Stimulated activated CD8-positive, alpha-beta memory T cell treated with anti-CD3 and anti-CD28 coated beads, Interleukin-15, amount 100 ng/mL, for 1 hour (primary cell): Measurements from ENCODE around the gene HERC3.

Source experiments
- DNase-seq: peaks from one replicate; pipeline ENCODE4 v3.0.0-alpha.2; 2020; ENCODE audit warnings: low read depth

HERC3 gene

GRCh38 chr4:88660446-88661294 is 68.4 kb downstream of the HERC3 start:
- DNase-seq: no peak

DNA sequence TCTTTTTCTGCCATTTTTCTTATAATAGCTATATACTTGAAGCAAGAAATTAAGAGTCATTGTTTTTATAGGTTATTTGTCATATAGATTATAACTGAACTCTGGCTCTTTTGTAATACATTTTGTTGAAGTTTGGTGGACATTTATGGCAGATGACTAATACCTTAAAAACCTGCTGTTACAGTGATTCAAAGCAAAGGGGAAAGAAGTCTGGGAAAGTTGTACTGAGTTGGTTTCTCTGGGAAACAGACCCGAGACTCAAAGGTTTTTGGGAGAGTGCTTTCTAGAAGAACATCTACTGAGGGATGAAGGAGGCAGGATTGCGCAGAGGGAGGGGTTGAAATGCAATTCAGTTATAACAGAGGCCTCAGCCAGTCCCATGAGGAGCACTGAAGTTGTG is 69.5 kb downstream of the HERC3 start:
- DNase-seq: no peak

DNA sequence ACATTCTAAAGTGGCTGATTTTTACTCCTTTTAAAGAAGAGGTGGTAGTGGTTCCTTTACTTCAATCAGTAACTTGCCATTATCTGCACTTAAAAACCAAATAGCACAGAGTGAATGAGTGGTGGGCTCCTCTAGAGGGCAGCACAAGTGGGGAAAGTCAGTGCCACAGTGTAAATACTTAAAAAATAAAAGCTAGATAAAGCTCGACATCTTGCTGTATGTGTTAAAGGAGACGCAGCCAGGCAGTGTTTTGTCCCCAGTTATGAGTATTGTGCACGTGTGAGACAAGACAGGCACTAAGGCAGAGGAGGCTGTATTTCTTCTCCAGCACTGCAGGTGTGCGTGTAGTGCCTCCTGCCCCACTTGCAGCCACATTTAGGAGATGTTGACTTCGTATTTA is 80.7 kb downstream of the HERC3 start:
- no peak for DNase-seq

GRCh38 chr4:88673886-88674285 is 81.6 kb downstream of the HERC3 start:
- no peak for DNase-seq

DNA sequence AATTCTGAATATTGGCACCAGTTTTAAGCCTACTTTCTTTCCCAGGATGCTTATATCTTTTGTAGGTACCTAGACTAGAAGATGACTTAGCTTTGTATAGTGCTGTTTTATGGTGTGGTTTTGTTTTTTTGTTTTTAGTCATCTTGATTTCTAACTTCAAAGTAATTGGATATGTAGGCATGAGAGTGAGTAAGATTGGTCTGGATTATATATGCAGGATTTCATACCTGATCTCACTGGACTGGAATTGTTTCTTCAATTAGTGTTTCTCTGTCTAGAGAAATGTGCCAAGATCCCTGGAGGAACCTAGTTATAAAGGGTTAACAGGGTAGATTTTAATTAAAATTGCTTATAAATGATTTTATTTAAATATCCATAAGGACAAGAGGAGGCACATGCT is 82.3 kb downstream of the HERC3 start:
- DNase-seq: no peak

GRCh38 chr4:88674979-88675378 is 82.7 kb downstream of the HERC3 start:
- DNase-seq: no peak

GRCh38 chr4:88675543-88675942 is 83.3 kb downstream of the HERC3 start:
- no peak for DNase-seq

- DNase-seq: no peak
Measured at GRCh38 chr4:88681209-88681608, 88.9 kb downstream of the HERC3 start.

DNA sequence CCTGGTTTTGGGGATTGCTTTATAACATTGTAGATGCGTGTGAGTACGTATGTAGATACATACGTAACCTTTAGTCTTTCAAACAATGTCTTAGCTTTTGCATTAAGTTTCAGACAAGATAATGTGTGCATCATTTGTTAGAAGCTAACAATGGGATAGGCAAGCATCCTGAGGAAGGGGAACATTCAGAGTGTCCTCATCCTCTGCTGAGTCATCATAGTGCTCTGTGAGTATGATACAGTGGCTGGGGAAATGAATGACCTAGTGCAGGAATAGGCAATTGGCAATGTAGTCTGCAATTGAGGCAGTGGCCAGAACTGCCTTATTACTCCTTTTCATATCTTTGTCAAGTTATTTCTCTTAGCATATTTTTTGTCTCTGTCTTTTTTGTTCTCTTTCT is 98.1 kb downstream of the HERC3 start:
- no peak for DNase-seq

DNA sequence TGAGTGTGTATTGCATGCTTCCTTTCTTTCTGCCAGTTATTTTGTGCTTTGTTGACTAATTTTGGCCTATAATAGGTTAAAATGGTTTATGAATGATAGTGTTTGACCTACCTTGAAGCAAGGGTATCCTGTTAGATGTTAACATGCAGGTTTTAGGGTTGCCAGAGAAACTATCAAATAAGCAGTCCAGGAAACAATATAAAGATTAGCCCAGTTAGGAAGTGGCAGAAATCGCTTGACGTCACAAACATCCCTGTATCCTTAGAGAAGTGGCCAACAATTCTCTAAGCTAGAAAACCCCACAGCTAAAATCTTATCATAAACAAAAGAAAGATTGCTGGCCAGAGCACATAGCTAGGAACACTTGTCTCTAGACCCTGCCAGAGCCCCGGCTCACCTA is 101.5 kb downstream of the HERC3 start:
- no peak for DNase-seq

DNA sequence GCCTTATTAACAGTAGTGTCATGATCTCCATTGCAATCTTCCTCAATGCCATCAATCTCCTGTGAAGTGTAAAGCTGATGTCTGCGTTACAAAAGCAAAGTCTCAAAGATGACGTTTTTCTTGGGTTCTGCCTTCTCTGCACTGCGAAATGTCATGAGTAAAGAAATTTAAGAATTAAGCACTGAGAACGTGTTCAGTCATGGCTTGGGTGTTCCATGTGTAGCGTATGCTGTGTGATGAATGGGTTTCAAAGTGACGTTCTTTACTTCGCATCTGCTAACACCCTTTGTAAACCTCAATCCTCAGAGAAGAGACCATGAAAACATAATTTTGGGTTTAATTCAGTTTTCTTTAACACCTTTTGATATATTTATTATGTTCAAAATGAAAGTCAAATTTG is 104.3 kb downstream of the HERC3 start:
- no peak for DNase-seq

- no peak for DNase-seq
Measured at GRCh38 chr4:88697141-88697540, 104.9 kb downstream of the HERC3 start.

DNA sequence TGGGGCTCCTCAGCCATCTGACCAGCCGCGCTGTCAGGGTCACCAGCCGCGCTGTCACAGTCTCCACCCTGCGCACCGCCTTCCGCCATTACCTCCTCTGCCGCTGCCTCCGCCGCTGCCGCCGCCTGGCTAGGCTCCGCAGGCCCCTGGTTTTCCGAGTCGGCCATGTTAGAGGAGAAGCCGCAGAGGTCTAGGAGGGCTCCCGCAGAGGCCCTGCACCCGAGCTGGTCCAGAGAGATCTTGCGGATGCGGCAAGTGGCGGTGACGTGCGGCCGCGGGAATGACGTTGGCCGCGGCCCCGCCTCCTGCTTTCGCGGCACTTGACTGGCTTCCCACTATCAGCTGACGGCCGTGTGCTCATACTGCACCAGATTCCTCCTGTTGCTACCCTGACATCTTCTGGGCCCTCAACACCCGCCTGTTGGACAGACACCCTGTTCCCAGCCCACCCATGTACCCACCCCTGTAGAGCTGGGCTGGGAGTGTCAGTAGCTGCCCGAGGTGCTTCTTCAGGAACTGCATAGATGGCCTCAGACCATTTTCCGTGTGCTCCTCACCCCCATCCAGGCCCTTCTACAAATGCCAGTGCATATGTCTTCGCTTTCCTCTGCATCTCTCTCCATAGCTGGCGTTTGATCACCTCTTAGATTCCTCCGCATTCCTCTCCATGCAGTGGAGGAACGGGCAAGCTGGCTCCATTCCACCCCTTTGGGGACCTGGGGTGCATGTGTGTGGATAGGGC is 105.5 kb downstream of the HERC3 start, which contains the start of gene NAP1L5:
Gene NAP1L5 (minus strand): TSS at position 242 of the 742 bp plus-strand sequence. CDS start 75 bp downstream, at position 167.
- DNase-seq: peak; percentile 24

- DNase-seq: no peak
Measured at GRCh38 chr4:88698519-88698918, 106.2 kb downstream of the HERC3 start.

- DNase-seq: no peak
Measured at GRCh38 chr4:88702782-88703181, 110.5 kb downstream of the HERC3 start.

DNA sequence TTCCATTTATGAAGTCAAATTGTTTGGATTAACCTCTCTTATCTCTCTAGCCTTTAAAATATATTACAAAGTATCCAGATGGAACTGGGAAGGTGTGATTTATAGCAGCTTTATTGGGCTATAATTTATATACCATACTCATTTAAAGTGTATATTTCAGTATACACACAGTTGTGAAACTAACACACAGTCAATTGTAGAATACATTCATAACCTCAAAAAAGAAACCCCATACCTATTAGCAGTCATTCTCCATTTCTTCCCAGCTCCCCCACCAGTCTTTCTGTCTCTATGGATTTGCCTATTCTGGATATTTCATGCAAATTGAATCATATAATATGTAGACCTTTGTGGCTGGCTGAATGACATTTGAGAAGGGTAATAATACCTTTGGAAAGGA is 112.9 kb downstream of the HERC3 start:
- DNase-seq: no peak

DNA sequence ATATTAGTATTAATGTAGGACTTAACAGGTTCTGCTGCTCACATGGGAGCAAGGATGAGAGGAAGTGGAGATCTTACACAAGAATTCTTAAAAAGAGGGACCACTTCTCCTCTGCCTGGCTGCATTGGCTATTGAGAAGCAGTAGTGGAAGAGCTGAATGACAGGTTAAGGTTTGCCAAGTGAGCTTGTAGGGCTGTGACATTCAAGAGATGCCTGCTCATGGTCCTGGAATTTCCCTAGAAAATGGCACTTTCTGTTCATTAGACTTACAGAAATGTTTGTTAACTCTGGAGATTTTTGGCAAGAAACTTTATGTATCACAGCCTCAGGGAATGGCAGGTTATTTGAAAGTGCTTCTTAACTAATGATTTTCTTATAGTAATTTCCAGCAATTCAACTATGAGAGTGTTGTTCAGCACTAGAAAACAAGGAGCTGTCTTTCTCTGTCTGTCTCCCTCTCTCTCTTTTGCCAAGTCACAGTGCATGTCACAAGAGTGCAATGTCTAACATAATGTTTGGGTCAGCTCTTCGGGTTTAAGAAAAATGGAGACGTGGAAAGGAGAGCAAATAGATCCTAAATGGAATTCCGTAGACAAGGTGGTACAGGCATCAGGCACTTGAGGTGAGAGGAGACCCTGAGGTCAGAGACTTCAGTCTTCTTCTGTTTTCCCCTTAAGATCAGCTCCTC is 113.7 kb downstream of the HERC3 start:
- DNase-seq: no peak

- DNase-seq: no peak
Measured at GRCh38 chr4:88706574-88706973, 114.3 kb downstream of the HERC3 start.

DNA sequence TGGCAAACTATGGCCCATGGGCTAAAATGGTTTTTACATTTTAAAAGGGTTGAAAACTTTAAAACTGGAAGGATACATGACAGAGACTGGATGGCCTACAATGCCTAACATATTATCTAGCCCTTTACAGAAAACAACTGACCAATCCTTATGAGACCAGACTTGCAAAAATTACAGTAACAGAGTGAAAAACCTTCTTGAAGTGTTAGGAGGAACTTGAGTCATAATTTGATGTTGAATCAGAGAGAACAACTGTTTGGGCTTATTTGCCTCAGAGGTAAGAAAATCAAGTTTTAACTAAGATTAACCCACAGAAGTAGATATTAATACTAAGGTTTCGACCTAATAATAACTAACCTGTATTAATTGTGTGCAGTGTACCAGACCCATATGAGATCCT is 117.7 kb downstream of the HERC3 start:
- no peak for DNase-seq

GRCh38 chr4:88713782-88714181 is 121.5 kb downstream of the HERC3 start:
- DNase-seq: no peak

DNA sequence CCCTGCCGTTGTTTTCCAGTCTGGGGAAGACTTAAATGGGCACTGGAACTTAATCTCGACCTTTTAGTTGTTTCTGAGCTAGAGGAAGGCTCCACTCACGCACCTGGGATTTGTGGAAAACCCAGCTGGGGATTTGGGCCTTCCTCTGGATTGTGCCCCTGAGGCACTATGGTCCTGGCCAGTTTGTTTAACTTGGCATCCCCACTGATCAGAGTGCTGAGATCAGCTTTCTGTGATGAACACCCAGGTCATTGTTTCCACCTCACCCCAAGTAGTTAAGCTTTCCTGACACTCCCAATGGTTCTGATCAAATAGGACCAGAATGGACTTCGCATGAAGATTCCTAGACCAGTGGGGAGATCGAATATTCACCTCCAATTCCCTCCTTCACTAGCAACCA is 125.8 kb downstream of the HERC3 start:
- no peak for DNase-seq

DNA sequence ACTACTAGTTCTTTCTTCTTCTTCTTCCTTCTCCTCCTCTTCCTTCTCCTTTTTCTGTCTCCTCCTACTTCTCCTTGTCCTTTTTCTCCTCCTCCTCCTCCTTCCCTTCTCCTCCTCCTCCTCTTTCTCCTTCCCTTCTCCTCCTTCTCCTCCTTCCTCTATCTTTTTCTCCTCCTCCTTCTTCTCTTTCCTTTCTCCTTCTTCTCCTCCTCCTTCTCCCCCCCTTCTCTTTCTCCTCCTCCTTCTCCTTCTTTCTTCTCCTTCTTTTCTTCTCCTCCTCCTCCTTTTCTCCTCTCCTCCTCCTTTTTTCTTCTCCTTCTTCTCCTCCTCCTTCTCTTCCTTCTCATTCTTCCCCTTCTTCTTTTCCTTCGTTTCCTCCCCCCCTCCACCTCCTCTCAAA is 127.1 kb downstream of the HERC3 start:
- DNase-seq: no peak
